ENCODE results near the gene LIPA.

- TF ChIP-seq CTCF (IDR thresholded peaks at IDR 0.05) (no peak), POLR2AphosphoS5 (IDR thresholded peaks at IDR 0.05; ENCODE audit: insufficient read depth in 1 of 2, low read depth in 1 of 2) (no peak)
Observed at GRCh38 chr10:89294721-89295239, 43.2 kb upstream of the LIPA start.

Measured in vagina (tissue), 2 donors.